ENCODE results near the gene RPS14. TPM values are rescaled to one million over a fixed set of nuclear protein-coding genes. Genes with fewer than 3 reads are reported as not detected.

RPS14 gene
- 2,317 TPM for total RNA-seq

DNA sequence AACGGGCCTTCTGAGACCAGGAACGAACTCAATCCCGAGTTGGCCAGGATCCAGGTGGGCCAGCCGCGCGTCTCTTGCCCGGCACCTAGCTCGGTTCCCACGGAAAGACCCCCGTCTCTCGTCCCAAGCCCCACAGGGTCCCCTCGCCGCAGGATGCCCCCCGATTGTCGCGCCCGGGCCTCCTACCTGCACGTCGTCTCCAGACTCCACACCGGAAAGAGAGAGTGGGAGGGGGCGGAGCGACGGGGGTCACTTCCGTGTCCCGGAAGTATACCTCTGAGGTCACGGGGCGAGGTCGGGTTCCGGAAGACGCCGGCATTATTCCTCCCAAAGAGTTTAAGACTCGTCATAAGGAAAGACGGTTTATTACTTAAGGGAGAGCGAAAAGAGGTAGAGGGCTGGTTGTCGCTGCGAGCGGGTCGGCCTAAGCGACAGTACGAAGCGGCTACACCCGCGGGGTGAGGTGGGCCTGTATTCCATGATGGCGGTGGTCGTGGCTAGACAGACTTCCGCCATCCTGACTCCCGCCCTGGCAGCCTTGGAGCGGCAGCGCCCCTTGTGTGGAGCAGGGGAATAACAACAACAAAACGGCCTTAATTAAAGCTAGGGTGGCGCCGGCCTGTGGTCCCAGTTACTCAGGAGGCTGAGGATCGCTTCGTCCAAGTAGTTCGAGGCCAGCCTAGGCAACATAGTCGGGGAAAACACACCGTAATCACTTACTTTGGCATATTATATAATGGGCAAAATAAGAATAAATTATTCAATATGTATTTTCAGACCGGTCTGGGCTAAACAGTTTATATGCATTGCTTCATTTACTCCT is at the start of gene RPS14:
RPS14 (minus strand) TSS at position 223 of the 823 bp plus-strand sequence. CDS start 2,006 bp downstream, outside the sequence.

DNA sequence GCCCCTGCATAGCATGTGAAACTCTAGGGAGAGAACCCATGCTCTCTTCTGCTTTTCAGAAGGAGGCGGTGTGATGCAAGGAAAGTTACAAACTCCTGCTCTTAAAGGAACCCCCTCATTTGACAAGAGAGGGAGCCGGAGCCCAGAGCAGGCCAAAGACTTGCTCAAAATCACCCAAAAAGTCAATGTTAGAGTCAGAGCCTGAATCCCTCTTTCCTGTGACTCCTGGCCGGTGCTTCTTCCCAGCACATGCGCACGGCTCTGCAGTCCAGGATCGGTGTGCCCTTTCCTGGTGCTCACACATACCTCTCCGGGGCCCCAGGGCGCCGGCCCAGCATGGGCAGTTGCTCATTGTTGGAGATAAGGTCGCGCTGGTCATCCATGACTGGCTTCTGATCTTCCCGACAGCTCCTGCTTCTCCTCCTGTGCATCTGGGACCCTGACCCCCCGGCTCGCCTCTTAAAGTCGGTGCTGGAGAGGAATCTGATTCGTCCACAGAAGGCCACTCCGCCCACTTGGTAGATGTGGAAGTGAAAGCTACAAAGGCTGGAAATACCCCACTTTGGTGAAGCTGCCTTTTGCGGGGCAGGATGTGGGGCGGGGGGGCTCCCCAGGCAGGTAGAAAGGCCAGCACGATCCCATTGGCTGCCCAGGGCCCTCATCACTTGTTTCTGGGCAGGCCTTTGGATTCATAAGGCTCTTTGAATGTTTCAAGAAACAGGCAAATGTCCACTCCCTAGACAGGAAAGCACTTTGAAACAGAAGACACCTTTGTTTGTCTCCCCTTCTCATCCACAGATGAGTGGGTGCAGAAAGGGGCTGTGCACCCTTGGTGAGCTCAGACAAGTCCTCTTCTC is 37.0 kb downstream of the RPS14 start, which contains the start of gene CD74:
CD74 (minus strand) TSS at position 592 of the 857 bp plus-strand sequence; CDS start at position 431, 161 bp downstream.

Other genes starting within 250 kb of the RPS14 start
- gene CAMK2A, start 160.0 kb downstream of the RPS14 start, total RNA-seq: 13.8 TPM
- not detected for gene ARSI, start 146.8 kb downstream of the RPS14 start, total RNA-seq
- gene TCOF1, start 92.0 kb downstream of the RPS14 start, total RNA-seq: 24.7 TPM
- gene CD74, start 36.8 kb downstream of the RPS14 start, total RNA-seq: 2.2 TPM
- gene NDST1, start 58.4 kb upstream of the RPS14 start, total RNA-seq: 32.9 TPM
- gene SYNPO, start 190.9 kb upstream of the RPS14 start, total RNA-seq: 4.4 TPM
- 2.2 TPM for gene MYOZ3, start 211.5 kb upstream of the RPS14 start, total RNA-seq

Measured in parietal lobe (tissue), 1 donor.